Stomach (tissue), 9 donors: ENCODE data around the gene SEBOX. TPM values are rescaled to one million over a fixed set of nuclear protein-coding genes. Genes with fewer than 3 reads are reported as not detected.

Experiments used
- DNase-seq, 2 donors: peaks; one replicate each; pipeline versions ENCODE4 v3.0.0 to v3.0.0-alpha.2; 2013 to 2019
- H3K27ac ChIP-seq, 5 donors: fragments of 200-600 bp in 4 of 5; sonication (generic) in 4 of 5; one replicate each; pipeline ENCODE4 v1.5.1; 2013 to 2019; ENCODE audit warnings: mild to moderate bottlenecking in 1 of 5, moderate library complexity in 1 of 5
- H3K27me3 ChIP-seq, 3 donors: fragments of 200-600 bp; sonication (generic); one replicate each; pipeline ENCODE4 v1.5.1; 2017 to 2019; ENCODE audit warnings: mixed run types in 1 of 3
- H3K36me3 ChIP-seq, 4 donors: fragments of 200-600 bp; sonication (generic); 1 replicate in 3 of 4; 2 replicates in 1 of 4; pipeline ENCODE4 v1.5.1; 2016 to 2019
- H3K4me1 ChIP-seq, 4 donors: fragments of 200-600 bp; sonication (generic); one replicate each; pipeline ENCODE4 v1.5.1; 2016 to 2019
- H3K4me3 ChIP-seq, 4 donors: fragments of 200-600 bp; sonication (generic) in 3 of 4; one replicate each; pipeline ENCODE4 v1.5.1; 2016 to 2019; ENCODE audit warnings: mild to moderate bottlenecking in 1 of 4
- H3K9me3 ChIP-seq, 4 donors: fragments of 200-600 bp; sonication (generic); one replicate each; pipeline ENCODE4 v1.5.1; 2016 to 2019
- EP300 ChIP-seq: sonication (generic); formaldehyde crosslinking; IDR thresholded peaks from one replicate; pipeline ENCODE4 v1.6.1; 2017; ENCODE audit warnings: antibody characterized with exemption
- POLR2A ChIP-seq, 4 donors: fragments of 450-650 bp; IDR thresholded peaks; one replicate each; pipeline ENCODE4 v1.6.1; 2016; ENCODE audit warnings: antibody characterized with exemption in 4 of 4, control low read depth in 2 of 4, mild to moderate bottlenecking in 1 of 4, moderate library complexity in 1 of 4
- POLR2AphosphoS5 ChIP-seq, 3 donors: sonication (generic); formaldehyde crosslinking; IDR thresholded peaks; one replicate each; pipeline ENCODE4 v1.6.1; 2016; ENCODE audit warnings: antibody characterized with exemption in 3 of 3
- WGBS, 5 donors: extraction: QIAGEN DNeasy Blood & Tissue Kit in 3 of 5; methylation state at CpG; one replicate each; pipeline versions ENCODE4 v1.1.5 to v1.1.7; 2013 to 2018; 5-methylcytosine and 5-hydroxymethylcytosine counted together
- intact Hi-C: fragments of 100-400 bp; cut with DNase I; formaldehyde crosslinking; loops from one replicate; pipeline ENCODE4 v1.15.1; 2023; ENCODE audit warnings: low total_unique reads
- polyA plus RNA-seq, 3 donors: library from polyadenylated mRNA; stranded (reverse); fragments of 200-250 nt; gene quantifications; one replicate each; pipeline ENCODE4 v1.2.3, GENCODE V29; 2013
- total RNA-seq, 5 donors: library from RNA; depleted of rRNA; stranded (reverse); fragments of >200 nt; gene quantifications; one replicate each; pipeline versions ENCODE4 v1.1.0 to v1.2.3, GENCODE V29; 2014 to 2016
- TF ChIP-seq, protein P1 (sequence below), 7 experiments: fragments of 450-650 bp in 4 of 7; fragments of 200-600 bp in 3 of 7; sonication (generic) in 3 of 7; IDR thresholded peaks; one replicate each; pipeline ENCODE4 v1.5.1; 2016 to 2019; ENCODE audit warnings: antibody characterized with exemption in 7 of 7, control low read depth in 2 of 7, mild to moderate bottlenecking in 1 of 7
- donor health status: healthy with polysubstance abuse.
- donor health status: Bipolar disorder and iron deficiency.
- donor health status: healthy.

Gene SEBOX
- total and polyA plus RNA-seq, 8 donors, result not detected

DNA sequence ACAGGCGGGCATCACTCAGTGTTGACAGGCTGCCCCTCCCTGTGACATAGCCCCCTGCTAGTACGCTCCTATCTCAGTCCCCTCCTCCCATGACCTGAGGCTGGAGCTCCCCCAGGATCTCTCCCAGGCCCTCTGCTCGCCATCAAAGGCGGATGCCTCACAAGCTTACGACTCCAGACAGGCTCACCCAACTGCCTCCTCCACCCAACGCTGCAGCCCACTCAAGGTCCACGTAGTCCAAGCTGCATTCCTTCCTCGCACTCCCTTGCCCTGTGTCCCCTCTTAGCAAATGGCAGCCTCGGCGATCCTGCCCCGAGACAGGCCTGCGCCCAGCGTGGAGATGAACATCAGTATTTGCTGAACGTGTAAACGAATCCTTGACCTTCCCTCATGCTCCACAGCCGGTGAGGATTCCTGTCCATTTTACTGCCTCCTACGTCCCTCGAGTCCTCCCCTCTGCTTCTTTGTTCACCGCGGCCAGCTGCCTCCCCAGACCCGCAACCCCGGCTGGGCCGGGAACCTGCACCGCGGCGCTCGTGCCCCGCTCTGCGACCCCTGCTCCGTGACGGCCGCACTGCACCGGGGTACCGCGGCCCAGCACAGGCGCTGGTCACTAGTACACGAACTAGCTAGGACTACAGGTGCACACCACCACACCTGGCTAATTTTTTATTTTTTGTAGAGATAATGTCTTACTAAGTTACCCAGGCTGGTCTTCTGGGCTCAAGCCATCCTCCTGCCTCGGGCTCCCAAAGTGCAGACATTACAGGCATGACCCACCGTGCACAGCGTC, 46.8 kb downstream of the SEBOX start:
- DNase-seq, result peak in 1 of 2 donors; percentile 36
- Histone ChIP-seq H3K27ac (peak overlapping the region; percentile 84 to 90 (median 87)), H3K36me3 (no peaks in the 10 kb centered on the region), H3K27me3 (no peaks in the 10 kb centered on the region), H3K4me3 (peak overlapping the region; percentile 59 to 87 (median 74)), H3K9me3 (no peaks in the 10 kb centered on the region), H3K4me1 (peaks cover 13 to 49% (median 23%) of the 10 kb centered on the region in 4 donors)
- no peak for TF ChIP-seq POLR2AphosphoS5 (IDR thresholded peaks at IDR 0.05)
- no peak for TF ChIP-seq POLR2A (IDR thresholded peaks at IDR 0.05)
- TF ChIP-seq, protein P1, sequence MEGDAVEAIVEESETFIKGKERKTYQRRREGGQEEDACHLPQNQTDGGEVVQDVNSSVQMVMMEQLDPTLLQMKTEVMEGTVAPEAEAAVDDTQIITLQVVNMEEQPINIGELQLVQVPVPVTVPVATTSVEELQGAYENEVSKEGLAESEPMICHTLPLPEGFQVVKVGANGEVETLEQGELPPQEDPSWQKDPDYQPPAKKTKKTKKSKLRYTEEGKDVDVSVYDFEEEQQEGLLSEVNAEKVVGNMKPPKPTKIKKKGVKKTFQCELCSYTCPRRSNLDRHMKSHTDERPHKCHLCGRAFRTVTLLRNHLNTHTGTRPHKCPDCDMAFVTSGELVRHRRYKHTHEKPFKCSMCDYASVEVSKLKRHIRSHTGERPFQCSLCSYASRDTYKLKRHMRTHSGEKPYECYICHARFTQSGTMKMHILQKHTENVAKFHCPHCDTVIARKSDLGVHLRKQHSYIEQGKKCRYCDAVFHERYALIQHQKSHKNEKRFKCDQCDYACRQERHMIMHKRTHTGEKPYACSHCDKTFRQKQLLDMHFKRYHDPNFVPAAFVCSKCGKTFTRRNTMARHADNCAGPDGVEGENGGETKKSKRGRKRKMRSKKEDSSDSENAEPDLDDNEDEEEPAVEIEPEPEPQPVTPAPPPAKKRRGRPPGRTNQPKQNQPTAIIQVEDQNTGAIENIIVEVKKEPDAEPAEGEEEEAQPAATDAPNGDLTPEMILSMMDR (IDR thresholded peaks at IDR 0.05), result no peak
- TF ChIP-seq EP300, result no peak
- intact Hi-C loops, result no loop called here
- 13 to 17% (median 14%) methylated on average over 33 to 40 of the region's 40 CpGs for WGBS, 5 donors

DNA sequence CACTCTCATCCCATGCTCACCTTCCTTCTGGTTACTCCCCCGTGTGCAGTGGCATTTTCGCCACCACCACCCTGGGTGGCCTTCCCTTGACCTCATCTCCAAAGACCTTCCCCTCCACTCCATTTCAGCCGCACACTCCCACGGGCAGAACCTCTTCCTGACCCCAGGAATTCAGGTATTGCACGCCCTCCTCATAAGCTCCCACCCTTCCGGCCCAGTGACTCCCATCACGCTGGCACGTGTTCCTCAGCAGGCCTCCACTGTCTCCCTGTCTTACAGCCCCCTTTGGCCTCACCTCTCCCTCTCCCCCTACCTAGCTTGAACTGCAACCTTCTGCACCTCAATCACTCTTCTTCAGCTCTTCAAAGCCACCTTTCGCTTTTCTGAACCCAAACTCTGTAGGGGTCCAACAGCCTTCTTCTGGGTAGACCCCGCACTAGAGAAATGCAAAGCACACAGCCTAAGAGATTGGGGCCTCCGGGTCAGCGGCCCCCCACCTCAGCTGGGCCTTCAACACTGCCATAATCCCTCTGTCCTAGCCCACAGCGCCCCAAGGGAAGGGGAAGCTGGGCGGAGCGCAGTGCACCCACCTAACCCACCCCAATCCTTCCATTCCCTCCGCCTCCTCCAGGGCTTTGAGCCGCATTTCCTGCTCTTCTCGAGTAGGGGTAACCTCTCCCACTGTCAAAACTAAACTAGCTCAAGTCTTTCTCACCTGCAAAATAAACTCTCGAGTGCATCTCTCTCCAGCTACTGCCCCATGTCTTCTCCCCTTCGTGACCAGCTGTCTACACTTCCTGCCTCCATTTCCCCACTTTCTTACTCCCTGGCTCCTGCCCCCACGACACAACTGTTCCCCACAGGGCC, 47.7 kb downstream of the SEBOX start:
- Histone ChIP-seq H3K27me3 (no peaks in the 10 kb centered on the region), H3K9me3 (no peaks in the 10 kb centered on the region), H3K27ac (no peak overlapping the region), H3K4me1 (peaks cover 13 to 43% (median 23%) of the 10 kb centered on the region in 4 donors), H3K4me3 (no peak overlapping the region), H3K36me3 (no peaks in the 10 kb centered on the region)
- TF ChIP-seq POLR2AphosphoS5 (IDR thresholded peaks at IDR 0.05) (no peak), POLR2A (IDR thresholded peaks at IDR 0.05) (no peak), EP300 (no peak)
- TF ChIP-seq, protein P1 (IDR thresholded peaks at IDR 0.05), result no peak
- intact Hi-C loops, result no loop called here
- no peak for DNase-seq
- 87 to 92% (median 88%) methylated on average over 21 of the region's 21 CpGs for WGBS, 5 donors

DNA sequence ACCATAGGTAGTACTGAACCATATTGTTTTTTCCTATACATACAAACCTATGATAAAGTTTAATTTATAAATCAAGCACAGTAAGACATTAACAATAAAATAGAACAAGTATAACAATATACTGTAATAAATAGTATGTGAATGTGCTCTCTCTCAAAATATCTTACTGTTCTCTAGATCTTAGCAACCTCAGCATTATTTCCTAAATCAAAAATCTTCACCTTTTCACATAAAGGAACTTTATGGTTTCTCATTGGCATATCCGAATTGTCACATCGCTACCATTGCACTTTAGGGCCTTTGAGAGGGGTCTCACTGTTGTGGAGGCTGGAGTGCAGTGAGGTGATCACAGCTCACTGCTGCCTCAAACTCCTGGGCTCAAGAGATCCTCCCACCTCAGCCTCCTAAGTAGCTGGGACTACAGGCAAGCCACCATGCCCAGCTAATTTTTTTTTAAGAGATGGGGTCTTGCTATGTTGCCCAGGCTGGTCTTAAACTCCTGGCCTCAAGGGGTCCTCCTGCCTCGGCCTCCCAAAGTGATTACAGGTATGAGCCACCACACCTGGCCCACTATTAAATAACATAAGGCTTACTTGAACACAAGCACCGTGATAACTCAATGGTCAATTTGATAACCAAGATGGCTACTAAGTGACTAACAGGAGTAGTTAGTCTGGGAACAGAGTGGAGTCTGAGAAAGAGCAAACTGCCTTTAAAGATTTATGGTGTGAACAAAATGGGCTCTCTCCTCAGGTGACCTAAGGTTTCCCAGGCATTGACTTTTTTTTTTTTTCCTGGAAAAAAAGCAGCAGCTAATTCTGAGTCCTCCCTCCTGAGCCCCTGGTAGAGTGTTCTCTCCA, 48.9 kb downstream of the SEBOX start:
- Histone ChIP-seq H3K27ac (no peak overlapping the region), H3K4me1 (peaks cover 8 to 32% (median 23%) of the 10 kb centered on the region in 4 donors)
- 91 to 99% (median 96%) methylated on average over 4 of the region's 4 CpGs for WGBS, 5 donors

DNA sequence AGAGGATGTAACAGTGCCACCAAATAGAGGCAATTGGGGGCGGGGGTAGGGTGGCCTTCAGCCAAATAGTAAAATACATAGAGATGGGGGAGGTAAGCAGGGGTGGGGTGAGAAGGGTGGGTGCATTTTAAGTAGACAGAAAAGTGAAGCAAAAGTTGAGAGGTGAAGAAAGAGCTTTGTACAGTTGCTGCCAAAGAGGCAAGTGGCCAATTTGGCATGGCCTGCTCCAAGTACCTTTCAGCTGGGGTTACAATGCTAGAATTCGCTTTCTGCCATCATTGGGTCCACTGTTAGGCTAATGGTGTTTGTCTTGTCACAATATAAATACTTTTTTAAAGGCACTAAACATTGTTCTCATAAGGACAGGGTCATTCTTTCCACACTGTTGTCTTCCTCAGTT, 51.2 kb downstream of the SEBOX start:
- Histone ChIP-seq H3K4me3 (no peak overlapping the region), H3K4me1 (peaks cover 8 to 11% (median 9%) of the 10 kb centered on the region in 4 donors), H3K27ac (no peak overlapping the region), H3K27me3 (no peaks in the 10 kb centered on the region), H3K9me3 (no peaks in the 10 kb centered on the region), H3K36me3 (no peaks in the 10 kb centered on the region)
- DNase-seq, result no peak
- intact Hi-C loops, result no loop called here
- TF ChIP-seq, protein P1 (IDR thresholded peaks at IDR 0.05), result no peak
- TF ChIP-seq POLR2AphosphoS5 (IDR thresholded peaks at IDR 0.05) (no peak), EP300 (no peak), POLR2A (IDR thresholded peaks at IDR 0.05) (no peak)
- WGBS, 5 donors, result 72 to 79% (median 74%) methylated on average over 2 of the region's 2 CpGs

More for the DNA sequence above, 48.9 kb downstream of the SEBOX start:
- no peaks in the 10 kb centered on the region for H3K27me3 ChIP-seq
- no peaks in the 10 kb centered on the region for H3K36me3 ChIP-seq
- DNase-seq, result no peak
- H3K4me3 ChIP-seq, result no peak overlapping the region
- TF ChIP-seq POLR2AphosphoS5 (IDR thresholded peaks at IDR 0.05) (no peak), POLR2A (IDR thresholded peaks at IDR 0.05) (no peak)
- no peaks in the 10 kb centered on the region for H3K9me3 ChIP-seq
- intact Hi-C loops, result no loop called here

Other genes with a start within 250 kb of the SEBOX start
- gene TMEM97, start 46.0 kb downstream of the SEBOX start, total RNA-seq, result 10 to 100 TPM in 4 of 5 donors, 1 to 10 TPM in 1; 7.6 to 54.0 (median 21.4) TPM
- 10 to 100 TPM; 28.1 to 38.2 (median 31.3) TPM for gene TMEM97, start 46.0 kb downstream of the SEBOX start, polyA plus RNA-seq
- gene IFT20, start 29.7 kb downstream of the SEBOX start, total RNA-seq, result 10 to 100 TPM; 24.9 to 52.2 (median 47.3) TPM
- 10 to 100 TPM; 75.9 to 95.6 (median 94.9) TPM for gene IFT20, start 29.7 kb downstream of the SEBOX start, polyA plus RNA-seq
- gene TNFAIP1, start 29.4 kb downstream of the SEBOX start, total RNA-seq, result 10 to 100 TPM in 3 of 5 donors, 1 to 10 TPM in 2; 1.7 to 50.4 (median 19.3) TPM
- gene TNFAIP1, start 29.4 kb downstream of the SEBOX start, polyA plus RNA-seq, result 10 to 100 TPM; 12.7 to 25.4 (median 21.4) TPM
- 100 to 1,000 TPM in 1 of 5 donors, 10 to 100 TPM in 4; 41.9 to 118 (median 57.6) TPM for gene POLDIP2, start 7.7 kb downstream of the SEBOX start, total RNA-seq
- 10 to 100 TPM; 44.2 to 69.2 (median 63.8) TPM for gene POLDIP2, start 7.7 kb downstream of the SEBOX start, polyA plus RNA-seq
- 1 to 10 TPM in 1 of 5 donors, under 1 TPM in 1, not detected in 3; 0.72 to 2.9 TPM for gene VTN, start 5.1 kb upstream of the SEBOX start, total RNA-seq
- 1 to 10 TPM in 2 of 3 donors, under 1 TPM in 1; 0.90 to 2.3 (median 1.1) TPM for gene VTN, start 5.1 kb upstream of the SEBOX start, polyA plus RNA-seq
- 10 to 100 TPM; 11.0 to 58.3 (median 15.2) TPM for gene SARM1, start 6.5 kb upstream of the SEBOX start, total RNA-seq
- gene SARM1, start 6.5 kb upstream of the SEBOX start, polyA plus RNA-seq, result 1 to 10 TPM; 4.6 to 6.9 (median 5.2) TPM
- gene SLC46A1, start 41.0 kb upstream of the SEBOX start, total RNA-seq, result 10 to 100 TPM in 2 of 5 donors, 1 to 10 TPM in 2, under 1 TPM in 1; 0.87 to 31.5 (median 7.5) TPM
- gene SLC46A1, start 41.0 kb upstream of the SEBOX start, polyA plus RNA-seq, result 1 to 10 TPM in 2 of 3 donors, under 1 TPM in 1; 0.61 to 2.7 (median 2.5) TPM
- 1 to 10 TPM in 1 of 5 donors, not detected in 4; 3.2 TPM for gene SLC13A2, start 108.4 kb upstream of the SEBOX start, total RNA-seq
- gene SLC13A2, start 108.4 kb upstream of the SEBOX start, polyA plus RNA-seq, result under 1 TPM in 1 of 3 donors, not detected in 2; 0.15 TPM
- gene FOXN1, start 141.1 kb upstream of the SEBOX start, total RNA-seq, result 1 to 10 TPM in 1 of 5 donors, under 1 TPM in 1, not detected in 3; 0.43 to 9.3 TPM
- gene FOXN1, start 141.1 kb upstream of the SEBOX start, polyA plus RNA-seq, result 1 to 10 TPM in 1 of 3 donors, not detected in 2; 2.4 TPM
- gene UNC119, start 187.4 kb upstream of the SEBOX start, total RNA-seq, result 10 to 100 TPM; 13.6 to 30.9 (median 17.0) TPM
- 10 to 100 TPM; 16.5 to 27.1 (median 19.9) TPM for gene UNC119, start 187.4 kb upstream of the SEBOX start, polyA plus RNA-seq
- gene PIGS, start 206.3 kb upstream of the SEBOX start, total RNA-seq, result 100 to 1,000 TPM in 1 of 5 donors, 10 to 100 TPM in 4; 14.7 to 105 (median 33.3) TPM
- 10 to 100 TPM; 19.2 to 25.7 (median 19.8) TPM for gene PIGS, start 206.3 kb upstream of the SEBOX start, polyA plus RNA-seq
- gene ALDOC, start 211.7 kb upstream of the SEBOX start, total RNA-seq, result 10 to 100 TPM in 2 of 5 donors, 1 to 10 TPM in 2, under 1 TPM in 1; 0.89 to 21.1 (median 9.1) TPM
- gene ALDOC, start 211.7 kb upstream of the SEBOX start, polyA plus RNA-seq, result 10 to 100 TPM in 2 of 3 donors, 1 to 10 TPM in 1; 8.7 to 54.8 (median 17.1) TPM
- gene SPAG5, start 233.8 kb upstream of the SEBOX start, total RNA-seq, result 10 to 100 TPM in 2 of 5 donors, 1 to 10 TPM in 3; 1.2 to 48.7 (median 9.9) TPM
- gene SPAG5, start 233.8 kb upstream of the SEBOX start, polyA plus RNA-seq, result 10 to 100 TPM in 1 of 3 donors, 1 to 10 TPM in 2; 4.4 to 16.4 (median 6.6) TPM
- gene RSKR, start 249.0 kb upstream of the SEBOX start, total RNA-seq, result 10 to 100 TPM in 3 of 5 donors, 1 to 10 TPM in 2; 9.3 to 36.2 (median 11.6) TPM
- gene RSKR, start 249.0 kb upstream of the SEBOX start, polyA plus RNA-seq, result 1 to 10 TPM in 2 of 3 donors, under 1 TPM in 1; 0.31 to 2.3 (median 1.2) TPM